Measurements from ENCODE around the gene RPS6KC1.

DNA sequence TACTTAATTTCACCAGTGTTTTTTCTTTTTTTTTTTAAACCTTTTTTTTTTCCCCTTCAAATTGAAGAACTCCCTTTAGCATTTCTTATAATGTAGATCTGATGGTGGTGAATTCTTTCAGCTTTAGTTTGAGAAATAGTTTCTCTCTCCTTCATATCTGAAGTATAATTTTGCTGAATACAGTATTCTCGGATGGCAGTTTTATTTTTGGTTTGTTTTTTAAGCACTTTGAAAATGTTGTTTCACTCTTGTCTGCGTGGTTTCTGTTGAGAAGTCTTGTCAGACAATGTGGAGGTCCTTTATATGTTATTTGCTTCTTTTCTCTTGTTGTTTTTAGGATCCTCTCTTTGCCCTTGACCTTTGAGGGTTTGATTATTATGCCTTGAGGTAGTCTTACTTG, 135.1 kb downstream of the RPS6KC1 start:
- TF ChIP-seq, protein P1, sequence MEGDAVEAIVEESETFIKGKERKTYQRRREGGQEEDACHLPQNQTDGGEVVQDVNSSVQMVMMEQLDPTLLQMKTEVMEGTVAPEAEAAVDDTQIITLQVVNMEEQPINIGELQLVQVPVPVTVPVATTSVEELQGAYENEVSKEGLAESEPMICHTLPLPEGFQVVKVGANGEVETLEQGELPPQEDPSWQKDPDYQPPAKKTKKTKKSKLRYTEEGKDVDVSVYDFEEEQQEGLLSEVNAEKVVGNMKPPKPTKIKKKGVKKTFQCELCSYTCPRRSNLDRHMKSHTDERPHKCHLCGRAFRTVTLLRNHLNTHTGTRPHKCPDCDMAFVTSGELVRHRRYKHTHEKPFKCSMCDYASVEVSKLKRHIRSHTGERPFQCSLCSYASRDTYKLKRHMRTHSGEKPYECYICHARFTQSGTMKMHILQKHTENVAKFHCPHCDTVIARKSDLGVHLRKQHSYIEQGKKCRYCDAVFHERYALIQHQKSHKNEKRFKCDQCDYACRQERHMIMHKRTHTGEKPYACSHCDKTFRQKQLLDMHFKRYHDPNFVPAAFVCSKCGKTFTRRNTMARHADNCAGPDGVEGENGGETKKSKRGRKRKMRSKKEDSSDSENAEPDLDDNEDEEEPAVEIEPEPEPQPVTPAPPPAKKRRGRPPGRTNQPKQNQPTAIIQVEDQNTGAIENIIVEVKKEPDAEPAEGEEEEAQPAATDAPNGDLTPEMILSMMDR (IDR thresholded peaks at IDR 0.05; ENCODE audit: low read length) = no peak
- TF ChIP-seq EZH2 (IDR thresholded peaks at IDR 0.05; ENCODE audit: borderline replicate concordance, low read length) = no peak

All from OCI-LY1 (cell line).